ENCODE results near the gene ANO1.

Gene ANO1

DNA sequence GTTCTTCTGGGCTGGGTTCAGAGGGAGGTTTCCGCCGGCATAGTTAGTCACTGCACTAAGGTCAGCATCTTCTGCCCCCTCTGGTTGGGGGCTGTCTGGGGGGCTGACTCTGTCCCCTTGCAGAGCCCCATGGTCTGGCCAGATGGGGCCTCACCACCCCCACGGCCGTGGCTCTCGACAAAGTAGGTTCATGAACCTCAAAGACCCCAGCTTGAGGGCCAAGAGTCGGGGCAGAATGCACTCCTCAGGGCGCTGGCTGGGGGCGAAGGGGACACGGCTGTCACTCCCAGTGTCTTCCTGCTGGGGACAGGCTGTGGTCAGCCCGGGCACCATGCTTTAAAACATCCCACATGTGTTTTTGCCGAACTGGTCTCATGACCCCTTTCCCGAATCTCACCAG, 20.8 kb downstream of the ANO1 start:
- no peak overlapping the region for H3K4me3 ChIP-seq (ENCODE audit: insufficient read depth in 1 of 2, low read depth in 1 of 2, low read length in 2 of 2)
- no peak overlapping the region for H3K9ac ChIP-seq (ENCODE audit: low read length)
- H2BK5ac ChIP-seq (ENCODE audit: low read depth, low read length, poor library complexity, severe bottlenecking): no peak overlapping the region
- H4K8ac ChIP-seq (ENCODE audit: low read length): no peak overlapping the region
- no peak overlapping the region for H3K4ac ChIP-seq (ENCODE audit: low read depth in 1 of 2, low read length in 2 of 2)
- no peak overlapping the region for H3K14ac ChIP-seq (ENCODE audit: low read length in 2 of 2)
- DNase-seq: no peak
- peaks cover 18% of the 10 kb centered on the region for H3K4me1 ChIP-seq (ENCODE audit: control insufficient read depth, insufficient read depth, low read depth, low read length)
- no peak overlapping the region for H2BK120ac ChIP-seq (ENCODE audit: low read depth, low read length)
- no peak overlapping the region for H3K23ac ChIP-seq (ENCODE audit: low read length in 2 of 2)
- H2BK12ac ChIP-seq (ENCODE audit: low read length in 2 of 2): no peak overlapping the region
- no peak overlapping the region for H4K91ac ChIP-seq (ENCODE audit: low read length)
- H3K27me3 ChIP-seq (ENCODE audit: control insufficient read depth in 1 of 2, insufficient read depth in 1 of 2, low read length in 2 of 2): peaks cover 54 to 70% of the 10 kb centered on the region in 2 experiments
- no peaks in the 10 kb centered on the region for H3K9me3 ChIP-seq (ENCODE audit: control insufficient read depth, low read length)
- no peak overlapping the region for H3K4me2 ChIP-seq (ENCODE audit: low read length, poor library complexity, severe bottlenecking)
- no peak overlapping the region for H3K18ac ChIP-seq (ENCODE audit: low read depth in 1 of 2, low read length in 2 of 2)
- no peak overlapping the region for H2BK15ac ChIP-seq (ENCODE audit: low read depth, poor library complexity, severe bottlenecking)
- no peak overlapping the region for H2AFZ ChIP-seq (ENCODE audit: low read depth, low read length)
- no peak overlapping the region for H3K27ac ChIP-seq (ENCODE audit: low read length, poor library complexity, severe bottlenecking)
- no peaks in the 10 kb centered on the region for H3K36me3 ChIP-seq (ENCODE audit: control insufficient read depth in 1 of 2, insufficient read depth in 2 of 2, low read depth in 1 of 2, low read length in 2 of 2)
- no peak overlapping the region for H2AK5ac ChIP-seq (ENCODE audit: low read length, severe bottlenecking)
- no peaks in the 10 kb centered on the region for H3K79me1 ChIP-seq (replicated peaks; ENCODE audit: low read length, poor library complexity, severe bottlenecking)
- WGBS: 89% methylated on average over 12 of the region's 12 CpGs

DNA sequence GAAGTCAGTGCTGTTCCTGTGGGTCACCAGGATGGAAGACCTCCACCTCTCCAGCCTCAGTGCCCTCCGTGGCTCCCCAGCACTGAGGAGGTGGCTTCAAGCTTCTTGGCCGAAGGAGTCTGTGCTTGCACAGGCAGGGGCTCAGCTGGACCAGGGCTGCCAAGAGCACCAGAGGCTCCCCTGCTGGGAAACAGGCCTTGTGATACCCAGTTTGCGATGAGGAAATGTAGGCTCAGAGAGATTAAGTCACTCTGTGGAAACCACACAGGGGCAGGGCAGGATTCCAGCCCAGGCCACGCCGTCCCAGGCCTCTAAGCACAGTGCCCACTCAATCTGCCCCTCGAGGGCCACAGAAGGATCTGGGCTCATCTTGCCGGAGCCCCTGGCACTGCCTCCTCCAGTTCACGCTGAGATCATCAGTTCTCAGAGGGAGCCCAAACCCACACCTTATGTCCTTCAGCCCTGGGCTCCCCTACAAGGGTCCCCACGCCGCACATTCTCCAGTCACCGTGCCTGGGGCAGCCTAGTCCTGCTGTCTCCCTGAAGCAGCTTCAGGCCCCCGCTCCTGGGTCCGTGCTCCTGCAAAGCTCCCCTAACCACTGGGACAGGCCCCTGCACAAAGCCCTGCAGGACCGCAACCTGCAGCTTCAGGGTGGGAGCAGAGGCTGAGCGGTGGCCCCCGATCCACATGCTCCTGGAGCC, 21.6 kb downstream of the ANO1 start:
- no peak overlapping the region for H2BK15ac ChIP-seq (ENCODE audit: low read depth, poor library complexity, severe bottlenecking)
- 92% methylated on average over 16 of the region's 16 CpGs for WGBS
- no peak overlapping the region for H2BK5ac ChIP-seq (ENCODE audit: low read depth, low read length, poor library complexity, severe bottlenecking)
- H2BK120ac ChIP-seq (ENCODE audit: low read depth, low read length): no peak overlapping the region
- H2AK5ac ChIP-seq (ENCODE audit: low read length, severe bottlenecking): no peak overlapping the region
- H3K9ac ChIP-seq (ENCODE audit: low read length): no peak overlapping the region
- H2BK12ac ChIP-seq (ENCODE audit: low read length in 2 of 2): no peak overlapping the region
- peak overlapping the region in 1 of 2 experiments; percentile 9 for H3K14ac ChIP-seq (ENCODE audit: low read length in 2 of 2)
- H3K4me2 ChIP-seq (ENCODE audit: low read length, poor library complexity, severe bottlenecking): no peak overlapping the region
- no peaks in the 10 kb centered on the region for H3K79me1 ChIP-seq (replicated peaks; ENCODE audit: low read length, poor library complexity, severe bottlenecking)
- no peak overlapping the region for H2AFZ ChIP-seq (ENCODE audit: low read depth, low read length)
- H3K9me3 ChIP-seq (ENCODE audit: control insufficient read depth, low read length): no peaks in the 10 kb centered on the region
- H3K27me3 ChIP-seq (ENCODE audit: control insufficient read depth in 1 of 2, insufficient read depth in 1 of 2, low read length in 2 of 2): peaks cover 47 to 70% of the 10 kb centered on the region in 2 experiments
- peaks cover 25% of the 10 kb centered on the region for H3K4me1 ChIP-seq (ENCODE audit: control insufficient read depth, insufficient read depth, low read depth, low read length)
- no peak overlapping the region for H3K18ac ChIP-seq (ENCODE audit: low read depth in 1 of 2, low read length in 2 of 2)
- no peaks in the 10 kb centered on the region for H3K36me3 ChIP-seq (ENCODE audit: control insufficient read depth in 1 of 2, insufficient read depth in 2 of 2, low read depth in 1 of 2, low read length in 2 of 2)
- no peak overlapping the region for H4K91ac ChIP-seq (ENCODE audit: low read length)
- H3K27ac ChIP-seq (ENCODE audit: low read length, poor library complexity, severe bottlenecking): no peak overlapping the region
- no peak overlapping the region for H3K4ac ChIP-seq (ENCODE audit: low read depth in 1 of 2, low read length in 2 of 2)
- no peak overlapping the region for H4K8ac ChIP-seq (ENCODE audit: low read length)
- no peak overlapping the region for H3K4me3 ChIP-seq (ENCODE audit: insufficient read depth in 1 of 2, low read depth in 1 of 2, low read length in 2 of 2)
- H3K23ac ChIP-seq (ENCODE audit: low read length in 2 of 2): no peak overlapping the region
- peak; percentile 18 for DNase-seq

DNA sequence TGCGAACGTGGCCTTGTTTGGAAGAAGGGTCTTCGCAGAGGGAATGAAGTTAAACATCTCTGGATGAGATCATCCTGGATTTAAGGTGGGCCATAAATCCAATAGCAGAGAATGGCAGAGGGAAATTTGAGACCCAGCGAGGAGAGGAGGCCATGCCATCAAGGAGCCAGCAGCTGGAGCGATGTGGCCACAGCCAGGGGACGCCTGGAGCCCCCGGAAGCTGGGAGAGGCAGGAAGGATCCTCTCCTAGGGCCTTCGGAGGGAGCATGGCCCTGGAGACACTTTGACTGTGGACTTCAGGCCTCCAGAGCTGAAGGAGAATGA, 22.1 kb downstream of the ANO1 start:
- Histone ChIP-seq H3K4me2 (ENCODE audit: low read length, poor library complexity, severe bottlenecking) (no peak overlapping the region), H2BK12ac (ENCODE audit: low read length in 2 of 2) (no peak overlapping the region), H4K91ac (ENCODE audit: low read length) (no peak overlapping the region), H3K9me3 (ENCODE audit: control insufficient read depth, low read length) (no peaks in the 10 kb centered on the region), H3K27me3 (ENCODE audit: control insufficient read depth in 1 of 2, insufficient read depth in 1 of 2, low read length in 2 of 2) (peaks cover 51 to 74% of the 10 kb centered on the region in 2 experiments), H3K27ac (ENCODE audit: low read length, poor library complexity, severe bottlenecking) (no peak overlapping the region), H2AK5ac (ENCODE audit: low read length, severe bottlenecking) (no peak overlapping the region), H3K18ac (ENCODE audit: low read depth in 1 of 2, low read length in 2 of 2) (no peak overlapping the region), H2BK120ac (ENCODE audit: low read depth, low read length) (no peak overlapping the region), H3K14ac (ENCODE audit: low read length in 2 of 2) (no peak overlapping the region), H2BK5ac (ENCODE audit: low read depth, low read length, poor library complexity, severe bottlenecking) (no peak overlapping the region), H2BK15ac (ENCODE audit: low read depth, poor library complexity, severe bottlenecking) (no peak overlapping the region), H4K8ac (ENCODE audit: low read length) (no peak overlapping the region), H3K23ac (ENCODE audit: low read length in 2 of 2) (no peak overlapping the region), H2AFZ (ENCODE audit: low read depth, low read length) (no peak overlapping the region), H3K4me3 (ENCODE audit: insufficient read depth in 1 of 2, low read depth in 1 of 2, low read length in 2 of 2) (no peak overlapping the region), H3K36me3 (ENCODE audit: control insufficient read depth in 1 of 2, insufficient read depth in 2 of 2, low read depth in 1 of 2, low read length in 2 of 2) (no peaks in the 10 kb centered on the region), H3K79me1 (replicated peaks; ENCODE audit: low read length, poor library complexity, severe bottlenecking) (no peaks in the 10 kb centered on the region), H3K9ac (ENCODE audit: low read length) (no peak overlapping the region), H3K4ac (ENCODE audit: low read depth in 1 of 2, low read length in 2 of 2) (no peak overlapping the region), H3K4me1 (ENCODE audit: control insufficient read depth, insufficient read depth, low read depth, low read length) (peaks cover 29% of the 10 kb centered on the region)
- no peak for DNase-seq
- WGBS: 68% methylated on average over 8 of the region's 8 CpGs

- Histone ChIP-seq H3K4me2 (ENCODE audit: low read length, poor library complexity, severe bottlenecking) (no peak overlapping the region), H3K14ac (ENCODE audit: low read length in 2 of 2) (no peak overlapping the region), H3K4ac (ENCODE audit: low read depth in 1 of 2, low read length in 2 of 2) (no peak overlapping the region), H4K8ac (ENCODE audit: low read length) (no peak overlapping the region), H3K79me1 (replicated peaks; ENCODE audit: low read length, poor library complexity, severe bottlenecking) (no peaks in the 10 kb centered on the region), H2AFZ (ENCODE audit: low read depth, low read length) (no peak overlapping the region), H2BK12ac (ENCODE audit: low read length in 2 of 2) (no peak overlapping the region), H3K4me3 (ENCODE audit: insufficient read depth in 1 of 2, low read depth in 1 of 2, low read length in 2 of 2) (no peak overlapping the region), H3K23ac (ENCODE audit: low read length in 2 of 2) (no peak overlapping the region), H2BK5ac (ENCODE audit: low read depth, low read length, poor library complexity, severe bottlenecking) (no peak overlapping the region), H4K91ac (ENCODE audit: low read length) (no peak overlapping the region), H2BK120ac (ENCODE audit: low read depth, low read length) (no peak overlapping the region), H3K27ac (ENCODE audit: low read length, poor library complexity, severe bottlenecking) (no peak overlapping the region), H3K18ac (ENCODE audit: low read depth in 1 of 2, low read length in 2 of 2) (no peak overlapping the region), H3K36me3 (ENCODE audit: control insufficient read depth in 1 of 2, insufficient read depth in 2 of 2, low read depth in 1 of 2, low read length in 2 of 2) (no peaks in the 10 kb centered on the region), H3K9ac (ENCODE audit: low read length) (no peak overlapping the region), H3K9me3 (ENCODE audit: control insufficient read depth, low read length) (no peaks in the 10 kb centered on the region), H2AK5ac (ENCODE audit: low read length, severe bottlenecking) (no peak overlapping the region), H2BK15ac (ENCODE audit: low read depth, poor library complexity, severe bottlenecking) (no peak overlapping the region), H3K4me1 (ENCODE audit: control insufficient read depth, insufficient read depth, low read depth, low read length) (peaks cover 29% of the 10 kb centered on the region), H3K27me3 (ENCODE audit: control insufficient read depth in 1 of 2, insufficient read depth in 1 of 2, low read length in 2 of 2) (peaks cover 54 to 78% of the 10 kb centered on the region in 2 experiments)
- no peak for DNase-seq
- WGBS: 92% methylated on average over 14 of the region's 15 CpGs
Measured at GRCh38 chr11:70100791-70101190, 22.7 kb downstream of the ANO1 start.

All from mesenchymal stem cell (in vitro differentiated cells and primary cell).